Vagina (tissue), 2 donors: Measurements from ENCODE around the gene ELAVL3.

Experiments used
- POLR2AphosphoS5 ChIP-seq, 2 donors: sonication (generic); formaldehyde crosslinking; IDR thresholded peaks; one replicate each; pipeline ENCODE4 v1.9.0; 2017; ENCODE audit warnings: antibody characterized with exemption in 2 of 2, mild to moderate bottlenecking in 2 of 2, low read depth in 1 of 2; ENCODE audit not compliant: insufficient read depth in 1 of 2
- TF ChIP-seq, protein P1 (sequence below), 3 experiments: fragments of 450-650 bp in 2 of 3; fragments of 200-600 bp in 1 of 3; sonication (generic) in 1 of 3; IDR thresholded peaks; one replicate each; pipeline ENCODE4 v1.5.1; 2017 to 2019; ENCODE audit warnings: antibody characterized with exemption in 3 of 3, mild to moderate bottlenecking in 2 of 3, moderate library complexity in 2 of 3

DNA sequence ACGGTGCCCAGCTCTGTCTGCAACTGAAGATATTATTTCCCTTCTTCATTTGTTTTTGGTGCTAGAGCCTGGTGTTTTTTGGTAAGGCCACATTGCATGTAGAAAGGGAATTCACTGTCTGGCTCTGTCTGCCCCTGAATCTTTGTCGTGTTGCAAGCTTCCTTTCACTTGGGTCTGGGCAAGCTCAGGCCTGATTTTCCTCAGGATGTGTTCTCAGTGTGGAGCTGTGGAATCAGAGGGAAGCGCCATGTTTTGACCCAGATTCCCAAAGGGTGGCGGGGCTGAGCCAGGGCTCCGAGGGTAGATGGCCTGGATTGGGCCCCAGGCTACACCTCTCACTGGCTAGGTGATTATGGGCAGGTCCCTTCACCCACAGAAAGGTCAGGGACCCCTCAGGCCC is 36.8 kb downstream of the ELAVL3 start:
- TF ChIP-seq, protein P1, sequence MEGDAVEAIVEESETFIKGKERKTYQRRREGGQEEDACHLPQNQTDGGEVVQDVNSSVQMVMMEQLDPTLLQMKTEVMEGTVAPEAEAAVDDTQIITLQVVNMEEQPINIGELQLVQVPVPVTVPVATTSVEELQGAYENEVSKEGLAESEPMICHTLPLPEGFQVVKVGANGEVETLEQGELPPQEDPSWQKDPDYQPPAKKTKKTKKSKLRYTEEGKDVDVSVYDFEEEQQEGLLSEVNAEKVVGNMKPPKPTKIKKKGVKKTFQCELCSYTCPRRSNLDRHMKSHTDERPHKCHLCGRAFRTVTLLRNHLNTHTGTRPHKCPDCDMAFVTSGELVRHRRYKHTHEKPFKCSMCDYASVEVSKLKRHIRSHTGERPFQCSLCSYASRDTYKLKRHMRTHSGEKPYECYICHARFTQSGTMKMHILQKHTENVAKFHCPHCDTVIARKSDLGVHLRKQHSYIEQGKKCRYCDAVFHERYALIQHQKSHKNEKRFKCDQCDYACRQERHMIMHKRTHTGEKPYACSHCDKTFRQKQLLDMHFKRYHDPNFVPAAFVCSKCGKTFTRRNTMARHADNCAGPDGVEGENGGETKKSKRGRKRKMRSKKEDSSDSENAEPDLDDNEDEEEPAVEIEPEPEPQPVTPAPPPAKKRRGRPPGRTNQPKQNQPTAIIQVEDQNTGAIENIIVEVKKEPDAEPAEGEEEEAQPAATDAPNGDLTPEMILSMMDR (IDR thresholded peaks at IDR 0.05), result no peak
- no peak for TF ChIP-seq POLR2AphosphoS5 (IDR thresholded peaks at IDR 0.05; ENCODE audit: insufficient read depth in 1 of 2, low read depth in 1 of 2)
